Ovary (tissue), 3 donors: ENCODE data around the gene PRR35.

Source experiments
- EP300 ChIP-seq: sonication (generic); formaldehyde crosslinking; IDR thresholded peaks from one replicate; pipeline ENCODE4 v1.6.1; 2017; ENCODE audit warnings: antibody characterized with exemption
- TF ChIP-seq, protein P1 (sequence below), 3 donors: fragments of 450-650 bp in 2 of 3; fragments of 200-600 bp in 1 of 3; IDR thresholded peaks; one replicate each; pipeline versions ENCODE4 v1.5.1 to v1.8.0; 2016 to 2022; ENCODE audit warnings: antibody characterized with exemption in 3 of 3, mild to moderate bottlenecking in 1 of 3
- donor health status: DM: no; HTN: no; CAD: no.

DNA sequence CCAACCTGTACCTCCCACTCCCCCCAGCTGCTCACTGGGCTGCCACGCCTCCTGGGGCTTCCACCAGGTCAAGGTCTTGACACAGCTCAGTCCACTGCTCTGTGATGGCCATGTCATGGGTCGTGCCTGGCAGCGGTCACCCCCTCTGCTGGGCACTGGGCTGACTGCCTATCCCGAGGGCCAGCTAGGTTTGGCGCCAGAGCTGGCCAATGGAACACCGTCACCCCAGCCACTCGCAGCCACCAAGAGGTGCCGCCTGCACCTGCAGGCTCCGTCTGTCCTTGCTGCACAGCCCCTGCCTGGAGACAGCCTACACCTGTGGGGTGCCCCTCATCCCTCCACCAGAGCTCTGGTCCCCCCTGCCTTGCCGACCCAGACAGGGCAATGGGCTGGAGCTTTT, 25.2 kb downstream of the PRR35 start:
- TF ChIP-seq EP300: no peak
- TF ChIP-seq, protein P1, sequence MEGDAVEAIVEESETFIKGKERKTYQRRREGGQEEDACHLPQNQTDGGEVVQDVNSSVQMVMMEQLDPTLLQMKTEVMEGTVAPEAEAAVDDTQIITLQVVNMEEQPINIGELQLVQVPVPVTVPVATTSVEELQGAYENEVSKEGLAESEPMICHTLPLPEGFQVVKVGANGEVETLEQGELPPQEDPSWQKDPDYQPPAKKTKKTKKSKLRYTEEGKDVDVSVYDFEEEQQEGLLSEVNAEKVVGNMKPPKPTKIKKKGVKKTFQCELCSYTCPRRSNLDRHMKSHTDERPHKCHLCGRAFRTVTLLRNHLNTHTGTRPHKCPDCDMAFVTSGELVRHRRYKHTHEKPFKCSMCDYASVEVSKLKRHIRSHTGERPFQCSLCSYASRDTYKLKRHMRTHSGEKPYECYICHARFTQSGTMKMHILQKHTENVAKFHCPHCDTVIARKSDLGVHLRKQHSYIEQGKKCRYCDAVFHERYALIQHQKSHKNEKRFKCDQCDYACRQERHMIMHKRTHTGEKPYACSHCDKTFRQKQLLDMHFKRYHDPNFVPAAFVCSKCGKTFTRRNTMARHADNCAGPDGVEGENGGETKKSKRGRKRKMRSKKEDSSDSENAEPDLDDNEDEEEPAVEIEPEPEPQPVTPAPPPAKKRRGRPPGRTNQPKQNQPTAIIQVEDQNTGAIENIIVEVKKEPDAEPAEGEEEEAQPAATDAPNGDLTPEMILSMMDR (IDR thresholded peaks at IDR 0.05): no peak
